Trophoblast cell (in vitro differentiated cells and primary cell): Measurements from ENCODE around the gene MYO1E.

Source experiments
- DNase-seq, 2 donors: peaks; one replicate each; pipeline ENCODE4 v3.0.0-alpha.2; 2016
- H2AFZ ChIP-seq: 2 replicates; pipeline ENCODE4 v1.6.1; 2013; ENCODE audit warnings: low read length, moderate library complexity, mild to moderate bottlenecking; ENCODE audit not compliant: insufficient read depth, poor library complexity
- H2AK5ac ChIP-seq: 2 replicates; pipeline ENCODE4 v1.6.1; 2013; ENCODE audit warnings: mild to moderate bottlenecking, low read length
- H2BK120ac ChIP-seq: 2 replicates; pipeline ENCODE4 v1.6.1; 2013; ENCODE audit warnings: low read length, mild to moderate bottlenecking, moderate library complexity; ENCODE audit not compliant: insufficient read depth, poor library complexity
- H2BK12ac ChIP-seq: 2 replicates; pipeline ENCODE4 v1.6.1; 2013; ENCODE audit warnings: mild to moderate bottlenecking, low read length, moderate library complexity
- H2BK5ac ChIP-seq: 2 replicates; pipeline ENCODE4 v1.6.1; 2013; ENCODE audit warnings: low read length, low read depth, moderate library complexity, mild to moderate bottlenecking; ENCODE audit not compliant: poor library complexity
- H3K14ac ChIP-seq: 2 replicates; pipeline ENCODE4 v1.6.1; 2013; ENCODE audit warnings: mild to moderate bottlenecking, low read length
- H3K18ac ChIP-seq: 2 replicates; pipeline ENCODE4 v1.6.1; 2013; ENCODE audit warnings: mild to moderate bottlenecking, low read length
- H3K23ac ChIP-seq: 2 replicates; pipeline ENCODE4 v1.6.1; 2013; ENCODE audit warnings: low read length
- H3K27ac ChIP-seq: 2 replicates; pipeline ENCODE4 v1.5.1; 2013; ENCODE audit warnings: low read depth, mild to moderate bottlenecking, inconsistent platforms, low read length, moderate library complexity
- H3K27me3 ChIP-seq: 2 replicates; pipeline ENCODE4 v1.6.1; 2013; ENCODE audit warnings: inconsistent platforms, mild to moderate bottlenecking, low read length, moderate library complexity; ENCODE audit not compliant: insufficient read depth
- H3K36me3 ChIP-seq, 2 experiments: 1 replicate in 1 of 2; 2 replicates in 1 of 2; pipeline ENCODE4 v1.6.1; 2013; ENCODE audit warnings: low read length in 2 of 2, mild to moderate bottlenecking in 2 of 2, moderate library complexity in 1 of 2; ENCODE audit not compliant: insufficient read depth in 2 of 2, control insufficient read depth in 1 of 2
- H3K4ac ChIP-seq: 2 replicates; pipeline ENCODE4 v1.6.1; 2013; ENCODE audit warnings: low read depth, mild to moderate bottlenecking, low read length, moderate library complexity
- H3K4me1 ChIP-seq, 2 experiments: 1 replicate in 1 of 2; 2 replicates in 1 of 2; pipeline ENCODE4 v1.6.1; 2013; ENCODE audit warnings: low read length in 2 of 2, mild to moderate bottlenecking in 2 of 2, moderate library complexity in 1 of 2; ENCODE audit not compliant: insufficient read depth in 2 of 2, control insufficient read depth in 1 of 2
- H3K4me2 ChIP-seq: 2 replicates; pipeline ENCODE4 v1.6.1; 2013; ENCODE audit warnings: inconsistent platforms, mild to moderate bottlenecking, low read length, moderate library complexity
- H3K4me3 ChIP-seq: 2 replicates; pipeline ENCODE4 v1.5.1; 2013; ENCODE audit warnings: mild to moderate bottlenecking, low read depth, low read length, inconsistent platforms
- H3K79me1 ChIP-seq: one replicate; pipeline ENCODE4 v1.6.1; 2013; ENCODE audit warnings: low read length
- H3K79me2 ChIP-seq: 2 replicates; pipeline ENCODE4 v1.6.1; 2013; ENCODE audit warnings: low read length, mild to moderate bottlenecking; ENCODE audit not compliant: control insufficient read depth, insufficient read depth, poor library complexity
- H3K9ac ChIP-seq: 2 replicates; pipeline ENCODE4 v1.6.1; 2013; ENCODE audit warnings: mild to moderate bottlenecking, low read length
- H3K9me3 ChIP-seq: 2 replicates; pipeline ENCODE4 v1.6.1; 2013; ENCODE audit warnings: low read depth, mild to moderate bottlenecking, control low read depth, inconsistent platforms, low read length; ENCODE audit not compliant: insufficient read depth
- H4K12ac ChIP-seq: 2 replicates; pipeline ENCODE4 v1.6.1; 2013; ENCODE audit warnings: low read depth, mild to moderate bottlenecking, low read length, moderate library complexity
- H4K8ac ChIP-seq: 2 replicates; pipeline ENCODE4 v1.6.1; 2013; ENCODE audit warnings: low read depth, mild to moderate bottlenecking, low read length, moderate library complexity
- H4K91ac ChIP-seq: one replicate; pipeline ENCODE4 v1.6.1; 2013; ENCODE audit warnings: low read depth, mild to moderate bottlenecking, low read length, moderate library complexity
- WGBS: extraction: QIAGEN DNeasy Blood & Tissue Kit; methylation state at CpG from one replicate; pipeline ENCODE4 v1.1.7; 2013; ENCODE audit warnings: missing lambda C conversion rate; ENCODE audit not compliant: insufficient read length, insufficient coverage; ENCODE audit errors: extremely low coverage; 5-methylcytosine and 5-hydroxymethylcytosine counted together

The MYO1E gene

DNA sequence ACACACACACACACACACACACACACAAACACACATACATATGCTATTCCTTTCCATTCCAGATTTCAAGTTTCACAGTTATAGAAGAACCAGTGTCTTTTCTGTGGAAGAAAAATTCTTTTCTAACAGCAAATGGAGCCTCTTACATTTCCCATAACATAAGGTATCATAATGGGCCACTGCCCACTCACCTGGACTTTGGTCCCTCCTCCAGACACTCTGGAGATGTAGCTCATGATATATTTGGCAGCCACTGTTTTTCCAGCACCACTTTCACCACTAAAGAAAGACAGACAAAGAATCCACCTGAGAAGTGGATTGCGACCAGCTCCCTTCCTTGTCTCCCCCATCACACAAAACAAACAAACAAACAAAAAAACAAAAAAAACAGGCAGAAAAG, 136.3 kb downstream of the MYO1E start:
- Histone ChIP-seq H2BK5ac (no peak overlapping the region), H2AK5ac (no peak overlapping the region), H3K9me3 (no peaks in the 10 kb centered on the region), H2BK120ac (no peak overlapping the region), H3K18ac (no peak overlapping the region), H4K8ac (no peak overlapping the region), H3K79me2 (no peaks in the 10 kb centered on the region), H3K9ac (no peak overlapping the region), H2AFZ (no peak overlapping the region), H3K23ac (no peak overlapping the region), H3K36me3 (no peaks in the 10 kb centered on the region), H3K4me1 (no peaks in the 10 kb centered on the region), H4K91ac (no peak overlapping the region), H3K27me3 (no peaks in the 10 kb centered on the region), H3K4ac (no peak overlapping the region), H4K12ac (no peak overlapping the region), H3K79me1 (no peaks in the 10 kb centered on the region), H3K27ac (no peak overlapping the region), H2BK12ac (no peak overlapping the region), H3K4me2 (no peak overlapping the region), H3K4me3 (no peak overlapping the region), H3K14ac (no peak overlapping the region)
- WGBS = no CpG with 5 or more reads among the region's 1 CpG
- DNase-seq = no peak

- peaks cover 2% of the 10 kb centered on the region in 2 experiments for H3K36me3 ChIP-seq
- no peaks in the 10 kb centered on the region for H3K79me1 ChIP-seq
- no peaks in the 10 kb centered on the region for H3K9me3 ChIP-seq
- H4K12ac ChIP-seq = no peak overlapping the region
- no peak overlapping the region for H3K9ac ChIP-seq
- no peak overlapping the region for H2AK5ac ChIP-seq
- H3K23ac ChIP-seq = no peak overlapping the region
- H3K18ac ChIP-seq = no peak overlapping the region
- WGBS = no CpG with 5 or more reads among the region's 1 CpG
- no peak overlapping the region for H2BK12ac ChIP-seq
- DNase-seq = peak in 1 of 2 donors; percentile 13
- no peaks in the 10 kb centered on the region for H3K4me1 ChIP-seq
- no peak overlapping the region for H4K91ac ChIP-seq
- H3K4me3 ChIP-seq = no peak overlapping the region
- H3K79me2 ChIP-seq = no peaks in the 10 kb centered on the region
- H3K27me3 ChIP-seq = no peaks in the 10 kb centered on the region
- no peak overlapping the region for H3K27ac ChIP-seq
- H2BK120ac ChIP-seq = no peak overlapping the region
- H3K4ac ChIP-seq = no peak overlapping the region
- no peak overlapping the region for H2AFZ ChIP-seq
- no peak overlapping the region for H4K8ac ChIP-seq
- no peak overlapping the region for H2BK5ac ChIP-seq
- H3K4me2 ChIP-seq = no peak overlapping the region
- no peak overlapping the region for H3K14ac ChIP-seq
Observed at GRCh38 chr15:59232476-59232875, 140.2 kb downstream of the MYO1E start.

DNA sequence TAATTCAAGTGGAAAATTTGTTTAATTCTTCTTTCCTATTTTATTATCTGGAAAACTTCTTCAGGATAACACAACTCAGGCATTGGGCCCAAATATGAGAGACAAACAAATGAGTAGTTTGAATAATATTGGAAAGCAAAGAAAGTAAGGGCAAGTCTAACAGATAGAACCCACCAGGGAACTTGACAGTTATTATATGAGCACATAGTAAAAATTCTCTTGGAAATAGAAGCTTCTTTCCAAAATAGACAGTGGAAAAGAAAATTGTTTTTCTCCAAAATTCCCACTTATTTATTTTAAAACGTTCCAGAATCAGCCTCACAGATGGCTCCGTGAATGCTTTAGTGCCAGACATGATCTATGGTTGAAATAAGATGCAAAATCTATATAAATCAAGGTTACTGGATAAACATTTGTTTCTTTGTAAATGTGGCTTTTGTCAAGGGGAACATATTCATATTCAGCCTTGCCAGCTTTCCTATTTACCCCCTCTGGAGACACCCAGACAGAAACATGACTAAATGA, 142.1 kb downstream of the MYO1E start:
- no peak overlapping the region for H2AK5ac ChIP-seq
- no peaks in the 10 kb centered on the region for H3K9me3 ChIP-seq
- H3K4me1 ChIP-seq = no peaks in the 10 kb centered on the region
- H3K18ac ChIP-seq = no peak overlapping the region
- H3K4me2 ChIP-seq = no peak overlapping the region
- H2AFZ ChIP-seq = no peak overlapping the region
- no peaks in the 10 kb centered on the region for H3K79me2 ChIP-seq
- WGBS = no CpG with 5 or more reads among the region's 2 CpGs
- no peak overlapping the region for H3K23ac ChIP-seq
- H3K27me3 ChIP-seq = no peaks in the 10 kb centered on the region
- DNase-seq = no peak
- no peak overlapping the region for H4K8ac ChIP-seq
- H2BK5ac ChIP-seq = no peak overlapping the region
- no peak overlapping the region for H4K12ac ChIP-seq
- H3K79me1 ChIP-seq = no peaks in the 10 kb centered on the region
- H3K27ac ChIP-seq = no peak overlapping the region
- no peak overlapping the region for H3K9ac ChIP-seq
- H3K14ac ChIP-seq = no peak overlapping the region
- H3K4ac ChIP-seq = no peak overlapping the region
- H2BK120ac ChIP-seq = no peak overlapping the region
- no peak overlapping the region for H2BK12ac ChIP-seq
- peaks cover 2% of the 10 kb centered on the region in 2 experiments for H3K36me3 ChIP-seq
- H3K4me3 ChIP-seq = no peak overlapping the region
- no peak overlapping the region for H4K91ac ChIP-seq

DNA sequence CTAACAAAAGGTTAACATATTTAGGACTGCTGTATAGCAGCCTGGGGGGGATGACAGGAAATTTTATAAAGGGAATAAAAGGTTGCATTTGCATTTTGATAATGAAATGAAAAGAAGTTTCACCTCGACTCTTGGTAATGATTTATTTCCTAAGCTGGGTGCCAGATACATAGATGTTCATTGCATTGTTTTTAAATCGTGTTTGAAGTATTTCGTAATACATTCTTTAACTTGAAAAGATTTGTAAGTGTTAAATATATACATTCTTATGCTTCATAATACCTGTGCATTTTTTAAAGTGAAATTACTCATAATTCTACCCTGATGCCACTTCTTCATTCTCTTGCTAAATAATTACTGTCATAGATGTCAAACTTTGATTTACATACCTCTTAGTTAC, 143.2 kb downstream of the MYO1E start:
- H3K9ac ChIP-seq = no peak overlapping the region
- H3K36me3 ChIP-seq = peaks cover 4 to 5% of the 10 kb centered on the region in 2 experiments
- no peak overlapping the region for H3K4me3 ChIP-seq
- H3K4me2 ChIP-seq = no peak overlapping the region
- H3K27ac ChIP-seq = no peak overlapping the region
- peak in 1 of 2 donors; percentile 32 for DNase-seq
- H4K8ac ChIP-seq = no peak overlapping the region
- no peak overlapping the region for H4K91ac ChIP-seq
- no peaks in the 10 kb centered on the region for H3K4me1 ChIP-seq
- no peak overlapping the region for H3K18ac ChIP-seq
- no peaks in the 10 kb centered on the region for H3K79me2 ChIP-seq
- no peak overlapping the region for H2AFZ ChIP-seq
- H3K14ac ChIP-seq = no peak overlapping the region
- H3K79me1 ChIP-seq = no peaks in the 10 kb centered on the region
- H2BK5ac ChIP-seq = no peak overlapping the region
- no peaks in the 10 kb centered on the region for H3K9me3 ChIP-seq
- H4K12ac ChIP-seq = no peak overlapping the region
- H2BK120ac ChIP-seq = no peak overlapping the region
- no peak overlapping the region for H3K23ac ChIP-seq
- no peak overlapping the region for H2BK12ac ChIP-seq
- H2AK5ac ChIP-seq = no peak overlapping the region
- H3K4ac ChIP-seq = no peak overlapping the region
- H3K27me3 ChIP-seq = no peaks in the 10 kb centered on the region
- WGBS = no CpG with 5 or more reads among the region's 3 CpGs
